GM23248 (cell line): ENCODE measurements around the gene CTBP2. TPM values are rescaled to one million over a fixed set of nuclear protein-coding genes. Genes with fewer than 3 reads are reported as not detected.

ENCODE experiments used
- DNase-seq: peaks from one replicate; pipeline ENCODE4 v3.0.0-alpha.2; 2015
- H2AFZ ChIP-seq: fragments of 200-600 bp; sonication (generic); 2 replicates; pipeline ENCODE4 v1.6.1; 2016; ENCODE audit warnings: antibody characterized with exemption
- H3F3A ChIP-seq: fragments of 200-600 bp; sonication (generic); 2 replicates; pipeline ENCODE4 v1.6.1; 2016; ENCODE audit warnings: mild to moderate bottlenecking, antibody characterized with exemption, mixed run types; ENCODE audit not compliant: insufficient read depth
- H3K27ac ChIP-seq: fragments of 200-600 bp; sonication (generic); 2 replicates; pipeline ENCODE4 v1.5.1; 2016; ENCODE audit warnings: mild to moderate bottlenecking
- H3K27me3 ChIP-seq: fragments of 200-600 bp; sonication (generic); replicated peaks from 2 replicates; pipeline ENCODE4 v1.6.1; 2016; ENCODE audit warnings: mild to moderate bottlenecking; ENCODE audit not compliant: insufficient read depth
- H3K36me3 ChIP-seq: fragments of 200-600 bp; sonication (generic); 2 replicates; pipeline ENCODE4 v1.6.1; 2016; ENCODE audit warnings: low read depth, mild to moderate bottlenecking
- H3K4me1 ChIP-seq: fragments of 200-600 bp; sonication (generic); 2 replicates; pipeline ENCODE4 v1.6.1; 2016; ENCODE audit warnings: mild to moderate bottlenecking; ENCODE audit not compliant: insufficient read depth
- H3K4me2 ChIP-seq: fragments of 200-600 bp; sonication (generic); one replicate; pipeline ENCODE4 v1.6.1; 2016; ENCODE audit warnings: mild to moderate bottlenecking; ENCODE audit not compliant: unreplicated experiment
- H3K4me3 ChIP-seq: fragments of 200-600 bp; sonication (generic); 2 replicates; pipeline ENCODE4 v1.5.1; 2016; ENCODE audit warnings: mild to moderate bottlenecking
- H3K79me2 ChIP-seq: fragments of 200-600 bp; sonication (generic); 2 replicates; pipeline ENCODE4 v1.6.1; 2016; ENCODE audit warnings: mild to moderate bottlenecking; ENCODE audit not compliant: insufficient read depth
- H3K9ac ChIP-seq: fragments of 200-600 bp; sonication (generic); 2 replicates; pipeline ENCODE4 v1.6.1; 2016; ENCODE audit warnings: mild to moderate bottlenecking
- H3K9me2 ChIP-seq: fragments of 200-600 bp; sonication (generic); 2 replicates; pipeline ENCODE4 v1.6.1; 2016; ENCODE audit warnings: mixed run types, mild to moderate bottlenecking, moderate library complexity; ENCODE audit not compliant: insufficient read depth
- H3K9me3 ChIP-seq: fragments of 200-600 bp; sonication (generic); one replicate; pipeline ENCODE4 v1.6.1; 2017; ENCODE audit warnings: low read depth
- H4K20me1 ChIP-seq: fragments of 200-600 bp; sonication (generic); 2 replicates; pipeline ENCODE4 v1.6.0; 2016; ENCODE audit not compliant: insufficient read depth
- EZH2 ChIP-seq: fragments of 200-600 bp; sonication (generic); IDR thresholded peaks from 2 replicates; pipeline ENCODE4 v1.6.1; 2018; ENCODE audit warnings: antibody characterized with exemption, mild to moderate bottlenecking; ENCODE audit not compliant: insufficient read depth, poor library complexity, severe bottlenecking
- EZH2phosphoT487 ChIP-seq: fragments of 200-600 bp; sonication (generic); IDR thresholded peaks from 2 replicates; pipeline ENCODE4 v1.6.1; 2018; ENCODE audit warnings: antibody characterized with exemption, moderate library complexity, mild to moderate bottlenecking, low read depth; ENCODE audit not compliant: insufficient read depth
- WGBS, 2 experiments: methylation state at CpG; one replicate each; pipeline ENCODE4 v1.1.6; 2015 to 2017; ENCODE audit warnings: low lambda C conversion rate in 2 of 2, low coverage in 1 of 2; ENCODE audit errors: missing lambda C conversion rate in 2 of 2; 5-methylcytosine and 5-hydroxymethylcytosine counted together
- in situ Hi-C: fragments of 300-500 bp; cut with MboI; formaldehyde crosslinking; loops from 2 replicates; pipeline ENCODE4 v1.15.0; 2020
- polyA plus RNA-seq: library from polyadenylated mRNA; unstranded; fragments of >200 nt; fragmentation: Nextera tagmentation; extraction: Ambion mirVana; gene quantifications from 2 replicates; pipeline ENCODE4 v1.2.1, GENCODE V29; 2016
- total RNA-seq: library from RNA; depleted of rRNA; stranded (reverse); fragments of >200 nt; shearing (Covaris generic); gene quantifications from 2 replicates; pipeline ENCODE4 v1.2.3, GENCODE V29; 2014

Gene CTBP2
- total and polyA plus RNA-seq, 2 experiments from 2014 or later = 52.0 to 65.5 TPM

DNA sequence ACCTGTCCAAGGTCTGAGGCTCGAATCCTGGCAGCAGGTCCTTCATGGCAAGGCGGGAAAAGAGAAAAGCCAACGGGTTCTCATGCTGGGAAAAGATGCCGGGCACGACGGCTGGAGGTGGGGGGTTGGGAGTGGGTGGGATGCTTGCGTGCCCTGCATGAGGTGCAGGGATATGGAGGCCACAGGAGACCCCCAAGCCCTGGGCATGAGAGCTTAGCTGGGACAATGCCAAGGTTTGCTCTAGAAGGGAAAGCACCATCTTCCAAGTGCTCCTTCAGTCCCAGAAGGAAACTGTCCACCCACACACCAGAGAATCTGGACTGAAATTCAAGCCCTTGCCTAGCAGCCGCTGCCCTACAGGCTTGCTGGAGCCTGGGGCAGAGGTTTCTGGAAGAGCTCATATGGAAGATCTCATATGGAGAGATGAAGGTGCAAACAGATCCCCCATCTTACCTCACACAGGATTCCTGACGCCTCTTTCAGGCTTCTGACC, 154.1 kb downstream of the CTBP2 start:
- TF ChIP-seq EZH2 (no peak), EZH2phosphoT487 (no peak)
- Histone ChIP-seq H3K9me3 (no peaks in the 10 kb centered on the region), H3F3A (0 out of 2 replicates have a peak, but pooled peaks cover under 1% of the 10 kb centered on the region), H3K9me2 (no peaks in the 10 kb centered on the region), H2AFZ (no peak overlapping the region), H3K27me3 (no peaks in the 10 kb centered on the region), H3K4me3 (no peak overlapping the region), H3K9ac (0 out of 2 replicates have a peak overlapping the region, but pooled peaks have one; percentile 10), H3K4me1 (peaks cover 13% of the 10 kb centered on the region), H3K4me2 (no peak overlapping the region), H4K20me1 (no peaks in the 10 kb centered on the region), H3K36me3 (peaks cover 3% of the 10 kb centered on the region; the same call in 1 of the 2 replicates), H3K79me2 (peaks cover 84% of the 10 kb centered on the region), H3K27ac (peak overlapping the region; percentile 69)
- peak; percentile 39 for DNase-seq
- 82 to 85% methylated on average over 6 to 9 of the region's 9 CpGs for WGBS, 2 experiments
- in situ Hi-C loops = no loop called here

DNA sequence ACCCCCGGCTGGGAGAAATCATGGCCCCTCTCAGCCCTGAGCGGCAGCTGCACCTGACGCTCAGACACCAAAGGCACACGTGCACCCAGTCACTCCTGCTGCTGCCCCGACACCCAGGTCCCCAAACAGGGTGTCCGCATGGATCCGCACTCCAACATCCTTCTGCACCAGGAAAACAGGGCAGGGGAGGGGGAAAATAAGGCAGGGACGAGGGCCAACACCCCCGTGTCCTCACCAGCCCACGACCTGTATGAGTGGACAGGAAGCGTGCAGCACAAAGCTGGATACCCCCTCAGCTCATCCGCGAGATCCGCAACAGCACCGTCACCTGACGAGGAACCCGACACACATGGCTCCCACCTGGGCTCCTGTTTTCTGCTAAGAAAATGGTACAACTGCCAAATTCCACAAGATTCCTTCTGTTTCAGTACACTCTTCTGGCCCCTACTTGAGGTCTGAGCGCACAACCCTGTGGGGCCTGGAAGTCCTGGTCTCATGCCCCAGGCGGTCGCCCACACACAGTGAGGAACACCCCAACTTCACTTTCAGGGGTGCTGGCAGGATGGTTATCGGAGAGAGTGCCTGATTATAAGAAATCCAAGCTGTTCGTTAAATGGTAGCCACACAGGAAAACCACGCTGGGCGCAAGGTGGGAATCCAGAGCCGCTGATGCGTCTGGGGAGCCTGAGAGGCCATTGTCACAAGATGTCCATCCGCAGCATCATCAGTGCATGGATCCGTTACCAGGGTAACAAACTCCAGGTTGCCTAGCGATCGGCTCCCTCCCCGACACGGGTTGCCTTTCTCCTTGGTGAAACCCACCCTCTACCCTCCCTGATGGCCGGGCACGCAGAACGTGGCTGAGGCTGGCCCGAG, 154.8 kb downstream of the CTBP2 start:
- no peaks in the 10 kb centered on the region for H3K9me3 ChIP-seq
- no peak overlapping the region for H3K9ac ChIP-seq
- no peak for DNase-seq
- H3K4me3 ChIP-seq = no peak overlapping the region
- H3K4me1 ChIP-seq = peaks cover 13% of the 10 kb centered on the region
- H2AFZ ChIP-seq = no peak overlapping the region
- H3K27ac ChIP-seq = no peak overlapping the region
- peaks cover 7% of the 10 kb centered on the region; the same call in 1 of the 2 replicates for H3F3A ChIP-seq
- TF ChIP-seq EZH2 = no peak
- TF ChIP-seq EZH2phosphoT487 = no peak
- H3K36me3 ChIP-seq = peaks cover 9% of the 10 kb centered on the region; the same call in 1 of the 2 replicates
- in situ Hi-C loops = no loop called here
- no peak overlapping the region for H3K4me2 ChIP-seq
- H3K9me2 ChIP-seq = no peaks in the 10 kb centered on the region
- H3K27me3 ChIP-seq = no peaks in the 10 kb centered on the region
- H3K79me2 ChIP-seq = peaks cover 84% of the 10 kb centered on the region
- WGBS, 2 experiments = 90 to 93% methylated on average over 36 of the region's 36 CpGs
- no peaks in the 10 kb centered on the region for H4K20me1 ChIP-seq

- H3K4me3 ChIP-seq = no peak overlapping the region
- in situ Hi-C loops = no loop called here
- no peak overlapping the region for H3K27ac ChIP-seq
- no peak for TF ChIP-seq EZH2phosphoT487
- no peak for TF ChIP-seq EZH2
- peaks cover 78% of the 10 kb centered on the region for H3K79me2 ChIP-seq
- H3K4me1 ChIP-seq = peaks cover 21% of the 10 kb centered on the region
- H4K20me1 ChIP-seq = no peaks in the 10 kb centered on the region
- H3K9ac ChIP-seq = no peak overlapping the region
- H3K9me3 ChIP-seq = no peaks in the 10 kb centered on the region
- peaks cover 7% of the 10 kb centered on the region; the same call in 1 of the 2 replicates for H3F3A ChIP-seq
- no peaks in the 10 kb centered on the region for H3K27me3 ChIP-seq
- peaks cover 9% of the 10 kb centered on the region; the same call in 1 of the 2 replicates for H3K36me3 ChIP-seq
- DNase-seq = no peak
- no peak overlapping the region for H2AFZ ChIP-seq
- 89 to 90% methylated on average over 19 of the region's 19 CpGs for WGBS, 2 experiments
- no peak overlapping the region for H3K4me2 ChIP-seq
- no peaks in the 10 kb centered on the region for H3K9me2 ChIP-seq
Measured at GRCh38 chr10:125004571-125005311, 155.6 kb downstream of the CTBP2 start.

DNA sequence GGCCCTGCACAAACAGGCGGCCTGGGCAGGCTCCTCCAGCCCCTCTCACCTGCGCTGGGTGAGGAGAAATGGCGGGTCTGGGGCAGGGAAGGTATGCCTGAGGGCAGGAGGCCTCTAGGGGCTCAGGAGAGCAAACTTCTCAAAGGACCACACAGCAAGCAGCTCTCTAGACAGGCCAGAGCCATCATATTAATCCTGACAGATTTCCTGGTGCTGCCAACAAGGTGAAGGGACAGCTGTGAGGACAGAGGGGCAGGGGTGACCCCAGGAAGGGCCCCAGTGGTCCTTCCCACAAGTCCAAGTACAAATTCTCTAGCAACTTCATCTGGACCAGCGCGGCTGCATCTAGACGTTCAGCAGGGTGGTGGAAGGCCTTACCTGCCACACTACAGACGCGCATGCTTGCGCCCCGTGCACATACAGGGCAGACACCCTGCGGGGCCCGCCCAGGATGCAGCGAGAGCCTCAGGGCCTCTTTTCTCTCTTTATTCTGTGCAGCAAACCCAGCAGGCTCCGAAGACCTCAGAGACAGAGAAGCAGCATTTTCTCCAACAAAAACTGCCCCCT, 156.4 kb downstream of the CTBP2 start:
- H3K79me2 ChIP-seq = peaks cover 72% of the 10 kb centered on the region
- WGBS, 2 experiments = 90 to 93% methylated on average over 13 to 14 of the region's 14 CpGs
- no peak for DNase-seq

More for the DNA sequence above, 156.4 kb downstream of the CTBP2 start:
- in situ Hi-C loops = no loop called here
- H4K20me1 ChIP-seq = no peaks in the 10 kb centered on the region
- no peaks in the 10 kb centered on the region for H3K9me2 ChIP-seq
- no peak overlapping the region for H3K4me2 ChIP-seq
- H3K4me1 ChIP-seq = peaks cover 21% of the 10 kb centered on the region
- peaks cover 7% of the 10 kb centered on the region; the same call in 1 of the 2 replicates for H3F3A ChIP-seq
- H3K27me3 ChIP-seq = no peaks in the 10 kb centered on the region
- H3K36me3 ChIP-seq = peaks cover 9% of the 10 kb centered on the region; the same call in 1 of the 2 replicates
- no peak overlapping the region for H2AFZ ChIP-seq
- H3K4me3 ChIP-seq = no peak overlapping the region
- H3K27ac ChIP-seq = no peak overlapping the region
- no peak overlapping the region for H3K9ac ChIP-seq
- no peak for TF ChIP-seq EZH2
- TF ChIP-seq EZH2phosphoT487 = no peak
- H3K9me3 ChIP-seq = no peaks in the 10 kb centered on the region
